MV-4-11 (cell line): ENCODE data around the gene TBCD.
A peak's percentile ranks its signal among the peaks of the same experiment; 100 is the strongest.

Experiments used
- DNase-seq: peaks from one replicate; lab custom pipeline; 2025; lab: John Stamatoyannopoulos, UW

The TBCD gene

DNA sequence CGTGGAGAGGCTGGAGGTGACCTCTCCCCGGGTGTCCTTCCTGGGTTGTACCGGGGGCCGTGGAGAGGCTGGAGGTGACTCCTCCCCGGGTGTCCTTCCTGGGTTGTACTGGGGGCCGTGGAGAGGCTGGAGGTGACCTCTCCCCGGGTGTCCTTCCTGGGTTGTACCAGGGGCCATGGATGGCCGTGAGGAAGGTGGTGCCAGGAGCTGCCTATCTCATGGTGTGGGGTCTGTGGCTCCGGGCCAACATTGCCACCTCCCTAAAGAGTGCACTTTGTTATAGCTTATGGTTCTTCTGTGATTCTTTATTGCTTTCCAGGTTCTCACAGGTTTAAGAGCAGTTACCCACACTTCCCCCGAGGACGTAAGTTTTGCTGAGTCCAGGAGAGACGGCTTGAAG is 174.2 kb downstream of the TBCD start:
- DNase-seq = no peak

DNA sequence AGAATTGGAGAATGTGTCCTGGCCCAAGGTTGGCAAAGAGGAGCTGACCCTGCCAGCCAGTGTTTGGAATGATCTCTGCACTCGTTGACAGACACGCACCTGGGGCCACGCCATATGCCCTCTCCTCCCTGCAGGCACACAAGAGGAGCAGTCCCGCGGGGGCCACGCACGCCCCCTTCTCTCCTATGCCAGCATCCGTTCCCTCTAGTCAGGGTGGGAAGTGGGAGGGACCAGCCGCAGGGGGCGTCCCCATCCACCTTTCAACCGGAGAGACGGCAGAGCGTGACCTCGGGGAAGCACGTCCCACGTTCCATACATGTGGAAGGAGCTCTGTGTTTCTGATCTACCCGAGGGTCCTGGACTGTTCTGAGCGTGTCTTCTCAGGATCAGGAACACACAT is 174.9 kb downstream of the TBCD start:
- no peak for DNase-seq

GRCh38 chr17:82927311-82927660 is 175.4 kb downstream of the TBCD start:
- no peak for DNase-seq

GRCh38 chr17:82927661-82928601 is 176.1 kb downstream of the TBCD start:
- no peak for DNase-seq

DNA sequence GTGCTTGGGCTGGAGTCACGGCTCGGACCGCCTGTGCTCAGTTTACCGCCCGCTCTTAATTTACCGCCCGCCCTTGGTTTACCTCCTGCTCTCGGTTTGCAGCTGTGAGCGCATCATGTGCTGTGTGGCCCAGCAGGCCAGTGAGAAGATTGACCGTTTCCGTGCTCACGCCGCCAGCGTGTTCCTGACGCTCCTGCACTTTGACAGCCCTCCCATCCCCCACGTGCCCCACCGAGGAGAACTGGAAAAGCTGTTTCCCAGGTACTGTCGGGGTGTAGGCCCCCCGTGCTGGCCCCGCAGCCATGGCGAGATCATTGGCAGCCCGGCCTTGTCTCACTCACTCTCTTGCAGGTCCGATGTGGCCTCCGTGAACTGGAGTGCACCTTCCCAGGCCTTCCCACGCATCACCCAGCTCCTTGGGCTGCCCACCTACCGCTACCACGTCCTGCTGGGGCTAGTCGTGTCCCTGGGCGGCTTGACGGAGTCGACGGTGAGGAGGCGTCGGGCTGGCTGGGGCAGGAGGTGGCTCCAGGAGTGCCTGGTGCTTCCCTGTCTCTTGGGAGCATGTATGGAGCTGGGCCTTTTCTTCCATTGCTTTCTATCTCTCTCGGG is 177.3 kb downstream of the TBCD start:
- no peak for DNase-seq

GRCh38 chr17:82929676-82930042 is 177.8 kb downstream of the TBCD start:
- no peak for DNase-seq

- no peak for DNase-seq
Observed at GRCh38 chr17:82930043-82930923, 178.4 kb downstream of the TBCD start.

GRCh38 chr17:82930924-82931698 is 179.2 kb downstream of the TBCD start:
- no peak for DNase-seq

GRCh38 chr17:82931699-82932517 is 180.0 kb downstream of the TBCD start:
- DNase-seq = peak; percentile 71

- DNase-seq = no peak
Observed at GRCh38 chr17:82932518-82933310, 180.8 kb downstream of the TBCD start.

GRCh38 chr17:82933911-82934310 is 182.0 kb downstream of the TBCD start:
- no peak for DNase-seq

GRCh38 chr17:82935966-82936767 is 184.3 kb downstream of the TBCD start:
- DNase-seq = no peak

- no peak for DNase-seq
Observed at GRCh38 chr17:82936768-82937171, 184.9 kb downstream of the TBCD start.

- no peak for DNase-seq
Observed at GRCh38 chr17:82937411-82938371, 185.8 kb downstream of the TBCD start.

GRCh38 chr17:82938486-82938872 is 186.6 kb downstream of the TBCD start:
- no peak for DNase-seq

DNA sequence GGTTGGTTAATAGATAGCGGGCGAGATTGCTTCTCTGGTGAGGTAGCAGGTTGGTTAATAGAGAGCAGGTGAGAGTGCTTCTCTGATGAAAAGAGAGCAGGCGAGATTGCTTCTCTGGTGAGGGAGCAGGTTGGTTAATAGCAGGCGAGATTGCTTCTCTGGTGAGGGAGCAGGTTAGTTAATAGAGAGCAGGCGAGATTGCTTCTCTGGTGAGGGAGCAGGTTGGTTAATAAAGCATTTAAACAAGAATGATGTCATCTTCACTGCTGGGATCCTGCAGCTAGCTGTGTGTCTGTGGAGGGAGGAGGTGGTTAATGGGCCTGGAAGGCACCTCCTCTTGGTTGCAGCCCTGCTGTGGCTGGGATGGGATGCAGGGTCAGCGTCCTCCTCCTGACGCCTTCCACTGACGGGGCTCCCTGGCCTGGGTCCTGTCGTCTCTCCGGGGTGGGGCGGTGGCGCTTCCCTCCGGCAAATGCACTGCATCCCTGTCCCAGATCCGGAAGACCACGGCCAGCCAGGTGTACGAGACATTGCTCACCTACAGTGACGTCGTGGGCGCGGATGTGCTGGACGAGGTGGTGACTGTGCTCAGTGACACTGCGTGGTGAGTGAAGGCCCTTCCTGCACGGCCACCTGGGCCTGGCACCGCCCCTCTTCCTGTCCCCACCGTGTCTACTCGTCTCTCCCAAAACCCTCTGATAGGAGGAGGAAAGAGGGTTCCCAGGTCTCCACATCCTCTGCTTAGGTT is 187.2 kb downstream of the TBCD start:
- no peak for DNase-seq

- DNase-seq = no peak
Observed at GRCh38 chr17:82939621-82940135, 187.8 kb downstream of the TBCD start.
